CD4-positive, alpha-beta T cell treated with Interferon alpha-2 for 1 hour (primary cell): ENCODE data around the gene IKBKG.
"Not testable (repeated sequence)": the region's sequence is repeated elsewhere in the genome, so short reads cannot be mapped to it uniquely, and the experiment has no call there.

Source experiments
- DNase-seq, 2 donors: peaks; one replicate each; pipeline ENCODE4 v3.0.0-alpha.2; 2020 to 2022

Gene IKBKG

DNA sequence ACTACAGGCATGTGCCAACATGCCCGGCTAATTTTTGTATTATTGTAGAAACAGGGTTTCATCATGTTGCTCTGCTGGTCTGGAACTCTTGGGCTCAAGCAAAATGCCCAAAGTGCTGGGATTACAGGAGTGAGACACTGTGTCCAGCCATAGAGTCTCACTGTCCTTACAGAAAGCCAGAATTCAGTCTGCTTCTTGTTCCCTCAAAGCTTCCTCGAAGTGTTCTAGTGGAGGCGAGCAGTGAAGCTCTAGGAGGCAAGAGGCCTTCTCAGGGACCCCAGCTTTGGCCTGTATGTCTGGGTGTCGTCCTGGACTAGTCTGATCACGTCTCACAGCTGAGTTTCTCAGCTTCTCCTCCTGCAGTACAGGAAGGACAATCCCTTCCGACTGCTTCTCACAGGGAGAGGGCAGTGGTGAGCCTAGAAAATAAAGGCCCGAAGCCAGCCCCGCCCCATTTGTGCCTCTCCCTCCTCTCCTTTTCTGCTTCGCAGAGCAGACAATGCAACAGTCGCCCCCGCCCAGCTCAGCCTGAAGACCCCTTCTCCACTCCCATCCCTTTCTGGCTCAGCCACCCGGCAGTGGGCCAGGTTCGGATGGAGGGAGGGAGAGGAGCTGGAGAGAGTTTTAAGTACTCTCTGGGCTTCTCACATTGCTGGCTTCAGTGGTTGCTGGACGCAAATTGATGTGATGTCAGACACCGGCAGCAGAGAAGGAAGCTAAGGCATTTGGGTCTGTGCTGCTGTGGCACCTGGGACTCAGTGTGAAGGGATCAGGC is 20.3 kb upstream of the IKBKG start:
- peak; percentile 61 to 68 for DNase-seq

DNA sequence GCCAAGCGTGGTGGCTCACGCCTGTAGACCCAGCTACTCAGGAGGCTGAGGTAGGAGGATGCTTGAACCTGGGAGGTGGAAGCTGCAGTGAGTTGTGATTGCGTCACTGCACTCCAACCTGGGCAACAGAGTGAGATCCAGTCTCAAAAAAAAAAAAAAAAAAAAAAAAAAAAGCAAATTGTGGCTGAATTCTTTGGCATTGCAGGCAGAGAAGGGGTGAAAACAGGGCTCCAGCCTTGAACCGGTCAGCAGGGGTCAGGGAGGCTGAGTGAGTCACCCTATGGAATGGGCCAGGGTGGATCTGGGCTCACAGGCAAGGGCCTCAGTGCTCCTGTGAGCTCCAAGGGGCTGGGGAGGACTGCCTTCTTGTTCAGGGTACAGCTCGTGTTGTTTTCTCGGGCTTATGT is 18.2 kb upstream of the IKBKG start:
- no peak for DNase-seq

DNA sequence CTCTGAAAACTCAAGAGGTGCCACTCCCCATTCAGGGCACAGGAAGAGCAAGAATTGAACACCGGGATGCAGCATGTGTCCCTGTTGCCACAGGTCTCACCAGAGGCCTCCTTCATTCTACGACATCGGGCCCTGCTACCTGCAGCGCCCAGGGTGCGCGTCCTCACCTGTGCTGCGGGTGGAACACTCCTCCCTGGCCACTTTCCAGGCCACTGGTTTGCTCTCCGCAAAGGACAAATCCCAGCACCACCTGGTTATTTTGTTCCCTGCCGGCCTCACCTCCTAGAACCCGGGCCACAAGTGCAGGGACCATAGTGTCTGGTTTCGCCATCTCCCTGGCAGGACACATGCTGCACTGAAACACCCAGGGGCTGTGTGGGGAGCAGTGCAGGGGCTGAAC is 17.1 kb upstream of the IKBKG start:
- DNase-seq = no peak

DNA sequence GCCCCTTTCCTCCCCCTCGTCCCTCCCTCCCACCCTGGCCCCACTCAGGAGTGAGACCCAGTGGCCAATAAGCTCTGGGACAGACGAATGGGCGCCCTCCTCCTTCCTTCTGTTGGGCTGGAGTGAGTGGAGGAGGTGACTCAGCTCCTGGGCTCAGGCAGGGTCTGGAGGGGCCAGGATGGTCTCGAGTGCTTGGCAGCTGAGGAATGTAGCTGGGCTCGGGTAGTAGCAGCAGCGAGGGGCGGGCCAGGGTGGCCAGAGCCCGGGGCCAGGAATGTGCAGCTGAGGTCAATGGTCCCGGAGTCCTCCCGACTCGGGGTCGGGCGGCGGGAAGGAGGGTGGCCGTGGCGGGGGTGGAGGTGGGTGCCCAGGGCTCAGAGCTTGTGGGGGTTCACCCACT is 15.8 kb upstream of the IKBKG start:
- no peak for DNase-seq

DNA sequence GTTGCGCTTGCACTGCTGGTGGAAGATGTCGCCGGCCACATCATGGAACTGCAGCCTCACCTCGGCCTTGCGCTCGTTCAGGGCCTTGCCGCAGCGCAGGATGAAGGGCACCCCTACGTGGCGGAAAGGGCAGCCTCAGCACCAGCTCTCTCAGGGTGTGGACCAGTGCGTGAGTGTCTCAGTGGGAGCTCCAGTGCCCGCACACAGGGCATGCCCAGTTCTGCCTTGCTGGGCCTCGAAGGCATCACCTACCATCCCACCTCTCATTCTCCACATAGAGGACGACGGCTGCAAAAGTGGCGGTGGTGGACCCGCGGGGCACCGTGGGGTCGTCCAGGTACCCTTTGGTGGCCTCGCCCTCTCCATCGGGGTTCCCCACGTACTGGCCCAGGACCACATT is 14.7 kb upstream of the IKBKG start:
- no peak for DNase-seq

DNA sequence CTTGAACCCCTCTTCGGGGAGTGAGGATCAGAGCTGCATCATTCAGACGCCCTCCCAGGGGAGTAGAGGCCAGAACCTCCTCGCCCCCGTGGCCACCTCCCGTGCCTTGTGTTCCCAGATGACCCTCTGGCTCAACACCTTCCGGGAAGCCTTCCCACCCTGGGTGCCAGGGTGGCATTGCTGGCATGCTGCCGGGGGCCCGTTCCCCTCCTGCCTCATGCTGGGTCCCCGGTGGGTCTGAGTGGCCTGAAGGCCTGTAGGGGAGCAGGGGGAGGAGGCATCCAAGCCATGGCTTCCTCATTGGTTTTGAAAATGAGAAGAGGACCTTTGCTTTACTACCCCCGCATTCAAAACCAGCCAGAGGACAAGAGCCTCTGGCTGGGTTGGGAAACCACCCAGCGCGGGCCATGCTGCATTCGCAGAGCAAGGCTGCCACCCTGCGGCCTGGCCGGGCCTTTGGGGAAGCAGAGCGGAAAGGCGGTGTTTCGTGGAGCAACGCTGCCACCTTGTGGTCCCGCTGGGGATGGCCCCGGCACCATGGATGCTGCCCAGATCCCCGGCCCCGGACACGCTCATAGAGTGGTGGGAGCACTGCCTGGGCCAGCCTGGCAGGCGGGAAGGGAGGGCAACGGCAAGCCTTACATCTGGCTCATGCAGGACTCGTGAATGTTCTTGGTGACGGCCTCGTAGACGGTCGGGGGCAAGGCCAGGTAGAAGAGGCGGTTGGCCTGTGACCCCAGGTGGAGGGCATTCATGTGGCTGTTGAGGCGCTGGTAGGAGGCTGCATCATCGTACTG is 12.7 kb upstream of the IKBKG start:
- peak; percentile 89 to 90 for DNase-seq

DNA sequence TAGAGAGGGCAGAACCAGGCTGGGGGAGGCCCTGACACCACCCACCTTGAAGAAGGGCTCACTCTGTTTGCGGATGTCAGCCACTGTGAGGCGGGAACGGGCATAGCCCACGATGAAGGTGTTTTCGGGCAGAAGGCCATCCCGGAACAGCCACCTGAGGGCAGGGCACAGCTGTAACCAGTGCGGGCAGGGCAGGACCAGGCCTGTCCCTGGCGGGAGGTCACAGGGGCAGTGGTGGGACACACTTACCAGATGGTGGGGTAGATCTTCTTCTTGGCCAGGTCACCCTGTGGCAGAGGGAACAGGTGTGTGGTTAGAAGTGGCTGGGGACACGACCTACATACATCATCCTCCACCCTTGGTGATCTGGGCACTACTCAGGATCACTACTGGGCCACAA is 11.5 kb upstream of the IKBKG start:
- no peak for DNase-seq

DNA sequence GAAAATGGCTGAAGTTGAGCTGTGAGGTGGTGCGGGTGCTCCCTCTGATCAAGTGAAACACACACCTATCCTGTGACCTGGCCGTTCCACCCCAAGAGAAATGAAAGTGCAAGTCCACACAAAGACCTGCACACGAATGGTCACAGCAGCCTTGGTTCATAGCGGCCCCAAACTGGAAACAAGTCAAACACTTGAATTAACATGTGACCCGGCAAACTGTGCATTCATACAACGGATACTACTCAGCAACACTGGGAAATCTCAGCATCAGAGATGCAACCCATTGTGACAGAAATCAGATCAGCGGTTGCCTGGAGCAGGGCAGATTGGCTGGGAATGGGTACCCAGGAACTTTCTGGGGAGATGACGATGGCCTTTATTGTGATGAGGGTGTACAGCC is 8.3 kb upstream of the IKBKG start:
- DNase-seq = no peak

DNA sequence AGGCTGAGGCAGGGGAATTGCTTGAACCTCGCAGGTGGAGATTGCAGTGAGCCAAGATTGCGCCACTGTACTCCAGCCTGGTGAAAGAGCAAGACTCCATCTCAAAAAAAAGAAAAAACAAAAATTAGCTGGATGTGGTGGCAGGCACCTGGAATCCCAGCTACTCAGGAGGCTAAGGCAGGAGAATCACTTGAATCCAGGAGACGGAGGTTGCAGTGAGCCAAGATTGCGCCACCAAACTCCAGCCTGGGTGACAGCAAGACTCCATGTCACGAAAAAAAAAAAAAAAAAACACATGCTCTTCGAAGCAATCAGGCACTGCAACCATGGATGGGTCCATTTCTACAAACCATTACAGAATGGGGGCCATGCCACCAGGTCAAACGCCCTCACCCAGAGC is 7.1 kb upstream of the IKBKG start:
- not testable (repeated sequence) for DNase-seq

DNA sequence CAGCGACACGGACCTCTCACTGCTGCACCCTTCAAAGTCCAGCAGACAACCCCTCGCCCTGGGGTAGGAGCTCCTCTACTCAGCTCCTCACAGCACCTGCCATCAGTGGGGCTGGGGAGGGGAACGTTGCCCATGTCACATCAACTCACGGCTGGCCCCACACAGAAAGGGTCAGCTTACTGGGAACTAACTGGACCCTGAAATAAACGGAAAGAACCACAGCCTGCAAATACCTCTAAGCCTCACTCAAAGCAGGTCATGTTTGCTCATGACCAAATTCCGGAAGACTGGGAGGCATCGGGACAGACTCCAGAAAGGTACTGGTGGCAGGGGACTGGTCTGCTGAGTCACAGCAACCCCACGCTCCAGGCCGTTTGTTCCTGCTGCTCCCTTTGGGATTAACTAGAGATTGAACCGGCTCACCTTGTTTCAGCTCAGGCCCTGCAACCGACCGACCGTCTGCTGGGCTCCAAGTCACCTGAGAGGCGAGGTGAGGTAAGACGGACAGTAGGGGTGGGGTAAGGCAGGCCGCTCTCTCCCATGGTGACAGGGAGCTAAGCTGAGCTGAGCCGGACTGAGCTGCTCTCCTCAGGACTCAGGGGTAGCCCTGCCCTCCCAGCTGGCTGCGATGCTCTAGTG is 6.4 kb upstream of the IKBKG start:
- no peak for DNase-seq

DNA sequence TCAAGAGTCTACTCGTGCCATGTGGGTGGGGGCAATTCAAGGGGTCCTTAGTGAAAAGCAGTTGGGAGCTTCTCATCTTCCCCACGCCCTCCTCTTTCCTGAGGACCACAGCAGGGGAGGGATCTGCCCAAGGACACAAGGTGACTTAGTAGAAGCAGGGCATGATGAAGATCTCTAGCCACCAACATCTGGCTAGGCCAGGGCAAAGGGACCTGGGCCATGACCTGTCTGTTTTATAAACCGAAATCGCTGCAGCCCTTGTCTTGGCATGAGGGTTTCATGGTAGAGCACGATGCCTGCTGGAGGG is 5.9 kb upstream of the IKBKG start:
- no peak for DNase-seq

DNA sequence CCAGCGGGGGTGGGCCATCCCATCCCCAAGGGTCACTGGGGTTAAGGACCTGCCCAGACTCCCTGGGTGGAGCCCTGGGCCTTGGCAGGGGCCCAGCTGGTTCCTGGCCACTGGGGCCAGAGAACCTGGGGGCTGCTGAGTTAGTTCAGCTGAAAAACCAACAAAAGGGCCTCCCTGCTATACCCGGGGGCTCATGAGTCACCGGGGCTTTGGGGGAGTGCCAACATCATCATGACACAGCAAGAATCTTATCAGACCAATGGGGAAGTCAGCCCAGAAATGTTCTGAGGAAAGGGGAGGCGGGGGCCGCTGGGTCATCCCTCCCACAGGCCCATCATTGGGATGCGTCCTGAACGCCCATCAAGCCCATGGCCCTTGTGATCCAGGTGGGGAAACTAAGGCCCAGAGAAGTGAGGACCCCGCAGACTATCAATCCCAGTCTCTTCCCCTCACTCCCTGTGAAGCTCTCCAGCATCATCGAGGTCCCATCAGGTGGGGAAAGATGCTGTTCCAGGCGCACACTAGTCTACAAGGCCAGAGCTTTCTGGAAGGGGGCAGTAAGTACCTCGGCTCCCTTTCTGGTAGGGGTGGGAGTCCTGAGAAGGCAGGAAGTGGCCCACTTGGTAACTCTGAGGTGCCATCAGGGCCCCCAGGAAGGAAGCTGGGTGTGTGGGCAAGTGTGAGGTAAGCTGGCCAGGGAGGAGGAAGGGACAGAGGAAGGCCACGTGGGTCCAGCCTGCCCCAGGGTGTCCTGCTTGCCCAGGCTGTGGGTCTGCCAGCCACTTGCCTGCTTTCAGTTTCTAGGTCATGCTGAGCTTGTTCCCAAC is 5.3 kb upstream of the IKBKG start:
- DNase-seq = peak; percentile 30 to 51

DNA sequence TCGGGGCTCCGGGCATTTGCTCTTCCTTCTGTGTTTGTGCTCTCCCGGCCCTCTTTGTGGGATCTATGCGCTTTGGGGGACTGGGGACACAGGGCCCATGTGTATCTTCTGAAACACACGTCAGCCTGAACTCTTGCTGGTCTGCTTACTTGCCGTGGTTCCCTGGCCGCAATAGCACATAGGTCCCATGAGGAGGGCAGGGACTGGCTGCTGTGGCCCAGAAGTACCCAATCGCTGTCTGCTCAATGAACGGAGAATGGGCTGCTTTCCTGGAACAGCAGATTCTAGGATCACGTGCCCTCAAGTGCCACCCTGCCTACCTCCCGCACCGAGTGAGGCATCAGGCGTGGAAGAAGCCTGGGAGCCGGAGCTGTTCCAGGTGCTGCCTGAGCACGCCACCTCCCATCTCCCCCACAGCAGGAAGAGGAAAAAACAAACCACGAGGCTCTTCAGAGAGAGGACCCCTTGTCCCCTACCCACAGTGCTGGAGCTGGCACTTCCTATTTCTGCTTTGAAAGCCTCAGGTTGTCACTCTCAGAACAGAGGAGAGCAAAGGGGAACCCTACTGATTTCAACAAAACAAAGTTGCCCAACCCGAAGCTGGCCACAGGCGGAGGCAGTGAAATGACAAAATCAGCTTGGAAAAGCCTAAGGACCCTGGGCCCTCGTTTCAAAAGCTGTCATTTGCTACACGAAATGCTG is 4.5 kb upstream of the IKBKG start:
- DNase-seq = peak; percentile 40 to 42

DNA sequence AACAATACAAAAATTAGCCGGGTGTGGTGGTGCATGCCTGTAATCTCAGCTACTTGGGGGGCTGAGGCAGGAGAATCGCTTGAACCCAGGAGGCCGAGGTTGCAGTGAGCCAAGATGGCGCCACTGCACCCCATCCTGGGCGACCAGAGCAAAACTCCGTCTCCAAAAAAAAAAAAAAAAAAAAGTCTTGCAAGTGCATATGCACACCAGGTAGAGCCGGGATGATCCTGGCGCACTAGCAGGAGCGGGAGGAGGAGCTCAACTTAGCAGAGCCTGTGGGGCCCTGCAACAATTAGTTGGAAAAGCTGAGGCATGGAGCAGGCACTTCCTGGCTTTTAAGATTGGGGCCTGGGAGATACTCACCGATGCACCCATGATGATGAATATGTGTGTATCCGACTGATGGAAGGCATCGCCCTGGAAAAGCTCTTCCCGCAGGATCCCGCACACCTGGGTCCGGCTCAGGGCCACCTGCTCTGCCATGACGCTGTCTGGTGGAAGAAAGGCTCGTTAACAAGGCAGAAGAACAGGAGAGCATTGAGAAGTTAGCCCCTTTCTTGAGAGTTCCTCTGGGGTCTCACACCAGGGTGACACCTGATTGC is 1.6 kb upstream of the IKBKG start:
- no peak for DNase-seq

DNA sequence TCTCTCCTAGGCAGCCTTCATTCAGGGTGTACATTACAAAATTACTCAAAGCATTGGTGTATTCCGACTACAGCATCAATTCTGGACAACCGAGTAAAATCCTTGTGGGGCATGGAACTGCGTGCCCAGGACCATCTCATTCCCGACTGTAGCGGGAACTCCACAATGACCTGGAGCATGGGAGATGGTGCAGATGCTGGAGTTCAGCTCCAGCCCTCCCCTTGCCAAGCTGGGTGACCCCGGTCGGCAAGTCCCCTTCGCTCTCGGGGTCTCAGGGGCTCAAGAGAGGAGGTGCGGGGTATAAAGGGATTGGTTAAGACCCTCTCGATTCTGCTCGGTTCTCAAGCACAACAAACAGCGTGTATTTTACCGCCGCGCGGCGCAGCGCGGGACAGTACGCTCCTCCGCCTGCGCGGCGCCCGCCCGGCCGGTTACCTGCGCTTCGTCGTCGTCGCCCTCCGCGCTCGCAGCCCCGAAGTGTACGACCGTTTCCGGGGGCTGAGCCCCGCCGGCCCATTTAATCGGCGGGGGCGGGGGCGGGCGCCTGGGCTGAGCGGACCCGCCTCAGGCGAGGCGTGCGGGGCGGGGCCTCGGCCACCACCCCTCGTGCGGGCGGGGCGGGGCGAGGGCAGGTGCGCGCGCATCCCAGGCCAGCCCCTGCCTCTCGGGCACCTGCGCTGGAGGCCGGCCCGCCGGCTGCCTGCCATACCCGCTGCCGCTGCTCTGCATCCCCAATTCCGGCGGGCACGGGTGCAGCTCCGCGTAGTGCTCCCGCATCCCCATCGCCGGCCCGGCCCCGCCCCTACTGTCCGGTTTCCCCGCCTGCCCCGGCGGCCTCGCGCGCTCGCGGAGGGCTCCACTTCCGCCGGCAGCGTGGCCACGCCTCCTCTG is 821 bp upstream of the IKBKG start, which contains the start of gene G6PD:
TSS of gene G6PD (minus strand) at position 493 of the 891 bp plus-strand sequence. CDS start 691 bp downstream, outside the sequence.
- DNase-seq = peak; percentile 81 to 87

DNA sequence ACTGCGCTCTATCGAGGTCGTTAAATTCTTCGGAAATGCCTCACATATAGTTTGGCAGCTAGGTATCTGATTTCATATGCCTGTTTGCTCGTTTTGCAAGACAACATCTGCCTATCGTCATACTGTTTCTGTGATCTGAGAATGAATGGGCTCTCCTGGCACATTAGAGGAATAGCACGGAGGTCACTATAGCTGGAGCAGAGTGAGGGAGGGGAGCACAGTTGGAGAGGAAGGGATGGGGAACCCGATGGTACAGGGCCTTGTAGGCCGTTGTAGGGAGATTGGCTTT is 552 bp downstream of the IKBKG start:
- DNase-seq = no peak

DNA sequence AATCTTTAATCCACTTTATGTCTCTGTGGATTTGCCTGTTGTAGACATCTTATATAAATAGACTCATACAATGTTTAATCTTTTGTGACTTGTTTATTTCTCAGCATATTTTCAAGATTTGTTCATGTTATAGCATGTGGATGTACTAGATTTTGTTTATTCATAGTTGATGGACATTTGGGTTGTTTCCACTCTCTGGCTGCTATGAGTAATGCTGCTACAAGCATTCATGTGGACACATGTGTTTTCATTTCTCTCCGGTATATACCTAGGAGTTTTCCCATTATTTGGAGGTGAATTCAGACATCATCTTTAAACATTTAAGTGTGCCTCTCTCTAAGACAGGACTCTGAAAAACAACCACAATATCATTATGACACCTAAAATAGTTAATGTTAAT is 2.3 kb downstream of the IKBKG start:
- DNase-seq = no peak

DNA sequence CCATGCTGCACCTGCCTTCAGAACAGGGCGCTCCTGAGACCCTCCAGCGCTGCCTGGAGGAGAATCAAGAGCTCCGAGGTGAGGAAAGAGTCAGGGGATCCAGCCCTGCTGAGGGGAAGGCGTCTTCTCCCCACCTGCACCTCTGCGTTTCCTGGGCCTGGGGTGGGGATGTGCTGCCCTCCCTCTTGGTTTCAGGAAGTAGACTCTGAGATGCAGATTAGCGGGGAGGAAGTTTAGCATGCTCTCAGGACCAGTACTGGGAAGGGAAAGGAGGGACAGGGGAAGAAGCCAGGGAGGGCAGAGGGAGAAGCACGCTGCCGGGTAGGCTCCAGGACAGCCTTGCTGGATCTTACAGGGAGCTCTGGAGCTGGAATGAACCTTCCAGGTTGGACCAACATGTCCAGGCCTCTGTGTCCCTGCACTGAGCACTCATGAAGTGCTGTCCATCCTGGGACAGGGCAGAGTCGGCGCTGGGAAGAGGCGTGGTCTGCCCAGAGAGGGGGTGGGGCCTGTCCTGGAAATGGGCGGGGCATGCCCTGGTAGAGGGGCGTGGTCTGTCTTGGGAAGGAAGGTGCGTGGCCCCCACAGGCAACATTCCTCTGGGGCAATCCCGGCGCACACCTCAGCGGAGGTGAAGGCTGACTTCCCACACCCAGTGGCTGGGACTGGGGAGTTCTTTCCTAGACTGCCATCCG is 4.8 kb downstream of the IKBKG start:
- DNase-seq = not testable (repeated sequence)

DNA sequence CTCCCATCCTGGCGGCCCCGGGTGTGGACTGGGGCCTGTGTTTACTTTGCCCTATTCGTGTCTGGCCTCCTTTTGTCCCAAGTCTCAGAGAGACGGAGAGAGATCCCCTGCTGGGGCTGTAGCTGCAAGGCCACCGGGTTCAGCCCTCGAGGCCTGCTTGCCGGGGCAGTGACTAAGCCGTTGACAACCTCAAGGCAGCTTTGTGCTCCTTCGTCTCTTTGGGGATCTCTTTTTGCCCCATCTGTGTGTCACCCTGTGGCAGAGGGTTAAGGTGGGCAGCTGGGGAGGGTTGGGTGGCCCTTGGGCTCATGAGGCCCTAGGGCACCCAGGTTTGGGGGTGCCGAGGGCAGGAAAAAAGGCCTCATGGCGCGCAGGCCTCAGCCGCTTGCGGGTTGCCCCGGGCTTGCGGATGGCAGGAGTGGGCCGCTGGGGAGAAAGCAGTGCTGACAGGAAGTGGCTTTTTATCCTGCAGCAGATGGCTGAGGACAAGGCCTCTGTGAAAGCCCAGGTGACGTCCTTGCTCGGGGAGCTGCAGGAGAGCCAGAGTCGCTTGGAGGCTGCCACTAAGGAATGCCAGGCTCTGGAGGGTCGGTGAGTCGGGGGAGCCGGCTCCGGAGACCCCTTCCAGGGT is 10.8 kb downstream of the IKBKG start:
- not testable (repeated sequence) for DNase-seq

DNA sequence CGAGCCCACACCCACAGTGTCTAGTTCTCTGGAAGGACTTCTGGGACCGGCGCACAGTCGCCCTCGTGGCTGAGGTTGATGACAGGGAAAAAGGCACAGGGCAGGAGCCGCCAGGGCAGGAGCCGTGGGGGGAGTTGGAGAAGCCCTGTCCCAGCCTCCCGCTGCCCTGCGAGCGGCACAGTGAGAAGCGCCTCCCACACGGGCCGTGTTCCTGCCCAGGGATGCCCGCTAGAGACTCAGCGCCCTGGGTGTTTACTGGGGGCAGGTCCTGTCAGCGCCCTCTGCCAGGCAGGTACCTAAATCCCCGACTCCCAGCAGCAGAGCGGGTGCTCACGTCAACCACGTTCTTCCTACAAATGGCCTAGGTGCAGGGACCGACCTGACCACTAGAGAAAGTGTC is 11.5 kb downstream of the IKBKG start:
- DNase-seq = not testable (repeated sequence)
